NCI-H187 treated with DMSO at 0.1 percent for 48 hours (cell line): ENCODE measurements around the gene PLCB2.

ENCODE experiments used
- DNase-seq: peaks from one replicate; lab custom pipeline; 2025; lab: John Stamatoyannopoulos, UW

PLCB2 gene

GRCh38 chr15:40323953-40324937 is 16.5 kb upstream of the PLCB2 start:
- DNase-seq: no peak

- DNase-seq: peak; percentile 80
These were observed 15.7 kb upstream of the PLCB2 start, which contains the start of gene INAFM2 for GRCh38 chr15:40323239-40323952. INAFM2 (plus strand) TSS chr15:40323692; CDS start chr15:40324056, 364 bp downstream.

- no peak for DNase-seq
These were observed 14.9 kb upstream of the PLCB2 start for GRCh38 chr15:40322531-40323238.

GRCh38 chr15:40320931-40321371 is 13.2 kb upstream of the PLCB2 start:
- DNase-seq: no peak

GRCh38 chr15:40320409-40320808 is 12.7 kb upstream of the PLCB2 start:
- no peak for DNase-seq

GRCh38 chr15:40317580-40317979 is 9.8 kb upstream of the PLCB2 start:
- no peak for DNase-seq

- DNase-seq: no peak
These were observed 9.2 kb upstream of the PLCB2 start for GRCh38 chr15:40316931-40317330.

- DNase-seq: no peak
These were observed 7.1 kb upstream of the PLCB2 start for GRCh38 chr15:40314723-40315276.

GRCh38 chr15:40313531-40314398 is 6.0 kb upstream of the PLCB2 start:
- peak; percentile 33 for DNase-seq

GRCh38 chr15:40312370-40313158 is 4.8 kb upstream of the PLCB2 start:
- no peak for DNase-seq

- no peak for DNase-seq
These were observed 3.3 kb upstream of the PLCB2 start for GRCh38 chr15:40310993-40311392.

GRCh38 chr15:40310001-40310959 is 2.5 kb upstream of the PLCB2 start:
- no peak for DNase-seq

- no peak for DNase-seq
These were observed 1.7 kb upstream of the PLCB2 start for GRCh38 chr15:40309344-40309862.

- no peak for DNase-seq
These were observed 827 bp downstream of the PLCB2 start for GRCh38 chr15:40306908-40307307.

- DNase-seq: no peak
These were observed 1.4 kb downstream of the PLCB2 start for GRCh38 chr15:40306371-40306770.

GRCh38 chr15:40305281-40305680 is 2.5 kb downstream of the PLCB2 start:
- no peak for DNase-seq

GRCh38 chr15:40303576-40303975 is 4.2 kb downstream of the PLCB2 start:
- no peak for DNase-seq

- DNase-seq: no peak
These were observed 4.8 kb downstream of the PLCB2 start for GRCh38 chr15:40302981-40303380.
